A673 (cell line): Measurements from ENCODE around the gene PPP1R14B. TPM values are rescaled to one million over a fixed set of nuclear protein-coding genes. Genes with fewer than 3 reads are reported as not detected.

Experiments
- BruUV-seq: library from RNA; stranded (reverse); fragments of 400-500 nt; replicated peaks from 2 replicates; lab custom pipeline; 2021; lab: Mats Ljungman, UMichigan
- CTCF ChIA-PET: fragments of 300-600 bp; sonication (Branson Sonifier 250); formaldehyde crosslinking; loops from one replicate; lab custom pipeline; 2022; ENCODE audit warnings: antibody characterized with exemption; lab: Charles Lee
- POLR2A ChIA-PET: fragments of 300-600 bp; sonication (Branson Sonifier 250); formaldehyde crosslinking; loops from one replicate; lab custom pipeline; 2022; ENCODE audit warnings: antibody characterized with exemption; ENCODE audit not compliant: low non-redundant PET; lab: Charles Lee
- DNase-seq: peaks from one replicate; pipeline ENCODE4 v3.0.0-alpha.2; 2015; ENCODE audit warnings: low spot score
- H3K27ac ChIP-seq: fragments of 200-600 bp; sonication (generic); 2 replicates; pipeline ENCODE4 v1.5.1; 2016; ENCODE audit warnings: mixed run types, low read depth, mild to moderate bottlenecking, mixed read lengths, antibody characterized with exemption, low read length; ENCODE audit not compliant: poor library complexity, severe bottlenecking
- H3K27me3 ChIP-seq: fragments of 200-600 bp; sonication (generic); replicated peaks from 2 replicates; pipeline ENCODE4 v1.6.1; 2017; ENCODE audit warnings: mixed run types, low read depth, mild to moderate bottlenecking, mixed read lengths, antibody characterized with exemption, low read length; ENCODE audit not compliant: insufficient read depth, poor library complexity
- H3K36me3 ChIP-seq: fragments of 200-600 bp; sonication (generic); 2 replicates; pipeline ENCODE4 v1.6.1; 2016; ENCODE audit warnings: mixed run types, mild to moderate bottlenecking, mixed read lengths, antibody characterized with exemption, low read length; ENCODE audit not compliant: insufficient read depth, poor library complexity, severe bottlenecking
- H3K4me1 ChIP-seq: fragments of 200-600 bp; sonication (generic); 2 replicates; pipeline ENCODE4 v1.6.1; 2017; ENCODE audit warnings: mixed run types, mild to moderate bottlenecking, mixed read lengths, antibody characterized with exemption, low read length; ENCODE audit not compliant: insufficient read depth, poor library complexity, severe bottlenecking
- H3K4me3 ChIP-seq: fragments of 200-600 bp; sonication (generic); 2 replicates; pipeline ENCODE4 v1.5.1; 2016; ENCODE audit warnings: low read depth, mixed run types, mild to moderate bottlenecking, mixed read lengths, low read length; ENCODE audit not compliant: poor library complexity, severe bottlenecking
- H3K9me3 ChIP-seq: fragments of 200-600 bp; sonication (generic); 2 replicates; pipeline ENCODE4 v1.6.1; 2016; ENCODE audit warnings: mixed run types, low read depth, mild to moderate bottlenecking, mixed read lengths, antibody characterized with exemption, low read length; ENCODE audit not compliant: poor library complexity, severe bottlenecking
- EZH2 ChIP-seq: fragments of 200-600 bp; sonication (generic); IDR thresholded peaks from 2 replicates; pipeline ENCODE4 v1.6.1; 2017; ENCODE audit warnings: borderline replicate concordance, low read depth, mild to moderate bottlenecking, mixed read lengths, antibody characterized with exemption, low read length; ENCODE audit not compliant: poor library complexity, severe bottlenecking
- intact Hi-C: fragments of 100-400 bp; cut with micrococcal nuclease; formaldehyde crosslinking; loops from one replicate; pipeline ENCODE4 v1.10.0; 2022; ENCODE audit not compliant: unreplicated experiment
- total RNA-seq: library from RNA; stranded (reverse); gene quantifications from 2 replicates; pipeline ENCODE4 v1.2.3, GENCODE V29; 2021
- TF ChIP-seq, protein P1 (sequence below): fragments of 300-800, 200-600 bp; sonication (generic); conservative IDR thresholded peaks from 2 replicates; pipeline ENCODE4 v1.5.1; 2017; ENCODE audit warnings: low read depth, mild to moderate bottlenecking, antibody characterized with exemption, low read length, moderate library complexity, mixed read lengths

Gene PPP1R14B
- total RNA-seq, 1 experiment from 2014 or later, result 378 TPM

- no TSS peak for BruUV-seq
- CTCF ChIA-PET, result interaction anchor here (0.7 kb wide), 1 partner anchor 58 kb away, joined by 3 read pairs; no protein-coding TSS in a partner anchor
- Histone ChIP-seq H3K27ac (no peak overlapping the region), H3K36me3 (peaks cover 44% of the 10 kb centered on the region), H3K4me3 (no peak overlapping the region), H3K27me3 (no peaks in the 10 kb centered on the region), H3K4me1 (peaks cover 9% of the 10 kb centered on the region), H3K9me3 (no peaks in the 10 kb centered on the region)
- TF ChIP-seq, protein P1, sequence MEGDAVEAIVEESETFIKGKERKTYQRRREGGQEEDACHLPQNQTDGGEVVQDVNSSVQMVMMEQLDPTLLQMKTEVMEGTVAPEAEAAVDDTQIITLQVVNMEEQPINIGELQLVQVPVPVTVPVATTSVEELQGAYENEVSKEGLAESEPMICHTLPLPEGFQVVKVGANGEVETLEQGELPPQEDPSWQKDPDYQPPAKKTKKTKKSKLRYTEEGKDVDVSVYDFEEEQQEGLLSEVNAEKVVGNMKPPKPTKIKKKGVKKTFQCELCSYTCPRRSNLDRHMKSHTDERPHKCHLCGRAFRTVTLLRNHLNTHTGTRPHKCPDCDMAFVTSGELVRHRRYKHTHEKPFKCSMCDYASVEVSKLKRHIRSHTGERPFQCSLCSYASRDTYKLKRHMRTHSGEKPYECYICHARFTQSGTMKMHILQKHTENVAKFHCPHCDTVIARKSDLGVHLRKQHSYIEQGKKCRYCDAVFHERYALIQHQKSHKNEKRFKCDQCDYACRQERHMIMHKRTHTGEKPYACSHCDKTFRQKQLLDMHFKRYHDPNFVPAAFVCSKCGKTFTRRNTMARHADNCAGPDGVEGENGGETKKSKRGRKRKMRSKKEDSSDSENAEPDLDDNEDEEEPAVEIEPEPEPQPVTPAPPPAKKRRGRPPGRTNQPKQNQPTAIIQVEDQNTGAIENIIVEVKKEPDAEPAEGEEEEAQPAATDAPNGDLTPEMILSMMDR, result no peak
- TF ChIP-seq EZH2, result no peak
- no peak for DNase-seq
- POLR2A ChIA-PET, result no interaction called here
- intact Hi-C loops, result no loop called here
Observed at GRCh38 chr11:64265176-64266160, 18.7 kb upstream of the PPP1R14B start.

DNA sequence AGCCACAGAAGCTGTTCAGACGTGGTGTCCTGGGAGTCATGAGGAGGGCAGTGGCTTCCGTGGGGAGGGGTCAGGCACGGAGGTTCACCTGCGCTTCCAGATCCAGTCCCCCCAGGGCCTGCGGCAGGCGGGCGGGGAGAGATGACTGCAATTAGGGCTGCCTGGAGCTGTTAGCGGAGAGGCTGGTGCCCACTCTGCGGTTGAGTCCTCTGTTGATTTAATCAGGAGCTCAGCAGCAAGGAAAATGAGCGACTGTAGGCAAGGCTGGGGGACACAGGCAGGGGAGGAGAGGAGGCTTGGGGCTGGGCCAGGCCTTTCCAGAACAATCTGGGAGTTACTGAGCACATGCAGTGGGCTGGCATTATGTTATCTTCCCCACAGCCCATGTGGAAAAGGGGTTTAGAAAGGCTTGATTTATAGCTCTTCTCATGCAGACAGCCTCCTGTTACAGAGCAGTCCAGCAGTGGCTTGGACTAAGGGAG lies 17.7 kb upstream of the PPP1R14B start:
- intact Hi-C loops, result no loop called here
- ChIA-PET CTCF (interaction anchor here (0.5 to 0.7 kb wide), 2 partner anchors 22 to 57 kb away, joined by 3 to 5 read pairs; no protein-coding TSS in a partner anchor), POLR2A (no interaction called here)
- peaks cover 9% of the 10 kb centered on the region for H3K4me1 ChIP-seq
- no peaks in the 10 kb centered on the region for H3K9me3 ChIP-seq
- no peak overlapping the region for H3K27ac ChIP-seq
- no peak overlapping the region for H3K4me3 ChIP-seq
- no peak for DNase-seq
- no TSS peak for BruUV-seq
- TF ChIP-seq, protein P1, result no peak
- no peak for TF ChIP-seq EZH2
- peaks cover 55% of the 10 kb centered on the region for H3K36me3 ChIP-seq
- H3K27me3 ChIP-seq, result no peaks in the 10 kb centered on the region

- DNase-seq, result no peak
- Histone ChIP-seq H3K4me1 (peaks cover 9% of the 10 kb centered on the region), H3K4me3 (no peak overlapping the region), H3K9me3 (no peaks in the 10 kb centered on the region), H3K36me3 (peaks cover 60% of the 10 kb centered on the region), H3K27ac (no peak overlapping the region), H3K27me3 (no peaks in the 10 kb centered on the region)
- BruUV-seq, result no TSS peak
- TF ChIP-seq, protein P1, result no peak
- no peak for TF ChIP-seq EZH2
- POLR2A ChIA-PET, result no interaction called here
- CTCF ChIA-PET, result interaction anchor here (0.5 kb wide), 1 partner anchor 22 kb away, joined by 5 read pairs; no protein-coding TSS in a partner anchor
- intact Hi-C loops, result no loop called here
Observed at GRCh38 chr11:64263947-64264317, 17.2 kb upstream of the PPP1R14B start.
